ENCODE results near the gene DMXL1.

DMXL1 gene

DNA sequence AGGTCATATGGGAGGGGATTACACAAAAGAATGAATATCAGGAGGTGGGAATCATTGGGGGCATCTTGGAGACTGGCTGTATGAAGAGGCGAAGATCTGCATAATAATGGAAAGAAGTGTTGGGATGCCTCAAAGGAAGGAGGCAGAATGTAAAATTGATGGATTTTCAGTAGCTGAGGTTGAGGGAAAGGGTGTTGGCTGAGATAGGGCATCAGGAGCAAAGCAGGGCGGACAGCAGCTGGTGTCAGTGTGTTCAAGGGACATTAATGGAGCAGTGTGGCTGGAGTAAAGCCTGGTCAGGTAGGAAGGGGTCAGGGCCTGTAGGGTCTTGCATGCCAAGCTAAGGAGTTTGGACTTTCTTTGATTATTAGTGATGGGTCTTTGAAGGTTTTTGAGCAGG lies 219.7 kb downstream of the DMXL1 start:
- no peak for DNase-seq (ENCODE audit: low spot score)

DNA sequence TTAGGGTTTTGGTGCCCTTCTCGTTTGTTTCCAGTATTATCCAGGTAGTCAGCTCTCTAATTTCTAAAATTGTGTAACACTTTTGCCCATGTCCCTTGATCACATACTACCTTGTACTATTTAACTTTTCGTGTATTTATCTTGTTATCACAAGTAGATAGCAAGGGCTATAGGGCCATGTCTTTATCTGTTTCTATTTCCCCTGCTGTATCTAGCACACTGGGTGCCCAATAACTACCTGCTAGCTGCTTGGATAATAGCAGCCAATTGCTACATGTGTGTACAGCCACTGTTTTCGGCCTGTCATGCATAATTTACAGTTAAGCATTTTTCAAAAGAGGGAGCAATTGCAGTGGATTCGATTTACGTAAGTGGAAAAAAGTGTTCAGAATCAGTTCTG lies 220.2 kb downstream of the DMXL1 start:
- DNase-seq (ENCODE audit: low spot score), result no peak

DNA sequence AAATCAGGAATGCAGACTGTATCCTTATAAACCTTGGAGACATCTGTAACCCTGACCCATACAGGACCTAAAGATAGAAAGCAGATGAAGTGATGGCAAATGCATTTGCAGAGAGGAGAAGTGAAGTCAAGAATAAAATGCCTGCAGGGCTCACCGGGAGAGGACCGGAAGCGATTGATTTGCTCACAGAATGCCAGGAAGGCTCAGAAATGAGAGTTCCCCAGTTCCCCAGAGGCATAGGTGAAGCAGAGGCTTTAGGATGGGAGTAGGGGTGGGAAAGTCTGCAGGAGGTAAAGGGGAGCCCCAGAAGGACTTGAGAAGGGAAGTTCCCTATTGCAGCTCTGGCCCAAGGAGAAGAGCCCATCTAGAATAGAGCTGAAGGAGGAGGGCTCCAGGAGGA lies 221.0 kb downstream of the DMXL1 start:
- no peak for DNase-seq (ENCODE audit: low spot score)

DNA sequence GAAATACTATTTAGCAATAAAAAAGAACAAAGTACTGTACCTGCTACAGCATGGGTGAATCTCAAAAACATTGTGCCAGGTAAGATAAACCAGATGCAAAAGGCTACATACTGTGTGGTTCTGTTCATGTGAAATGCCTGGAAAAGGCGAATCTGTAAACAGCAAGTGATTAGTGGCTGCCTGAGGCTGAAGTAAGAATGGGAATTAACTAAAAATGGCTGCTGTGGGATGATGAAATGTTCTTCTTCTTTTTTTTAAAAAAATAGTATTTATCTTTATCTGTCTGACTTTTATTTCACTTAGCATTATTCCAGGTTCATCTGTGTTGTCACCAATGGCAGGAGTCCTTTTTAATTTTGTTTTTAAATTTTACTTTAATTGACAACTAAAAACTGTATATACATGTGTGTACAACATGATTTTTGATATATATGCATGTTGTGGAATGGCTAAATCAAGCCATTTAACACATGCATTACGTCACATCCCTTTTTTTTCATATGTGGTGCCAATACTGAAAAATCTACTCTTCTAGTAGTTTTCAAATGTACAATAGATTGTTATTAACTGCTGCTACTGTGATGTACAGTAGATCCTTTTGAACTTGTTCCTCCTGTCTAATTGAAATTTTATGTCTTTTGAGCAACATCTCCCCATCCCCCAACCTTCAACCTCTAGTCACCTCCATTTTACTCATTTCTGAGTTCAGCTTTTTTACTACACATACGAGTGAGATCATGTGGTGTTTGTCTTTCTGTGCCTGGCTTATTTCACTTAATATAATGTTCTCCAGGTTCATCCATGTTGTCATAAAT lies 222.0 kb downstream of the DMXL1 start:
- no peak for DNase-seq (ENCODE audit: low spot score)

DNA sequence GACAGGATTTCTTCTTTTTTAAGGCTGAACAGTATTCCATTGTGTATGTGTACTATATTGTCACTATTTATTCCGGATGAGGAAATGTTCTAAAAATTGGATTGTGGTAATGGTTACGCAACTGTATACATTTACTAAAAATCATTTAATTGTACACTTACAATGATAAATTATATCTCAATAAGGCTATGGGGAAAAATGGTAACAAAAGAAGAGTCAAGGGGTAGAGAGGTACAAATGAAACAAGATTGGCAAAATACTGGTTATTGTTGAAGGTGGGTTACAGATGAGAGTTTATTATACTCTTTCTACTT lies 222.6 kb downstream of the DMXL1 start:
- DNase-seq (ENCODE audit: low spot score), result no peak
